ENCODE data around the gene CYTL1. TPM values are rescaled to one million over a fixed set of nuclear protein-coding genes. Genes with fewer than 3 reads are reported as not detected.

The CYTL1 gene
- total RNA-seq, 4 donors from 2014 or later, result 0.79 to 1.8 TPM; not detected in 2

DNA sequence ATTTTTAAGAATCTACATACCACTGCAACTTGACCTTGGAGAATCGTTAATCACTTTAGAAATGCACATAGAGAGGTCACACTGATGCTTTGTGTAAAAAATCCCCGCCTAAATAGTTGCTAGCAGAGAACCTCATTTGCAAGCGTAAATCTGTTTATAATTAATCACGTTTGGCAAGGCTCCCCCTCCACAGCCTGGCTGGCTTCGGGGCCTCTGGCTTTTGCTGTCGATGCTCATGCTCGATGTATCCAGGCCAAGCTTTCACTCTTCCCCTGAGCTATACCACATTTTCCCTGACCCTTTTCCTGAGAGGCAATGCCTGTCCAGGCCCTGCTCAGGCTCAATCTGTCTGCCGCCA lies 23.4 kb downstream of the CYTL1 start:
- Histone ChIP-seq H3K27ac (no peak overlapping the region), H3K4me3 (no peak overlapping the region), H3K9me3 (no peaks in the 10 kb centered on the region), H3K4me1 (peaks cover 5 to 14% (median 9%) of the 10 kb centered on the region in 4 donors), H3K36me3 (no peaks in the 10 kb centered on the region), H3K27me3 (no peaks in the 10 kb centered on the region)
- 13 to 43% methylated on average over 3 to 8 of the region's 8 CpGs for WGBS, 2 donors (ENCODE audit: low coverage in 1 of 2)
- DNase-seq, result no peak
- TF ChIP-seq POLR2A (IDR thresholded peaks at IDR 0.05) (no peak), EP300 (IDR thresholded peaks at IDR 0.05; ENCODE audit: low read depth) (no peak), POLR2AphosphoS5 (IDR thresholded peaks at IDR 0.05) (no peak), CTCF (IDR thresholded peaks at IDR 0.05) (no peak)
- in situ Hi-C loops (cut with MboI; ENCODE audit: low pct_ligation_motif_present in 1 of 4, low pct_unique_long_range_greater_than_20kb in 1 of 4, low sequenced_read_pairs in 3 of 4) (loop anchor here in 1 of 4 donors (25.0 kb wide), 1 partner anchor 816 kb away; no protein-coding TSS in a partner anchor), intact Hi-C loops (cut with DNase I; ENCODE audit: low total_unique reads) (loop anchor here (10.0 kb wide), 1 partner anchor 149 kb away; no protein-coding TSS in a partner anchor)

DNA sequence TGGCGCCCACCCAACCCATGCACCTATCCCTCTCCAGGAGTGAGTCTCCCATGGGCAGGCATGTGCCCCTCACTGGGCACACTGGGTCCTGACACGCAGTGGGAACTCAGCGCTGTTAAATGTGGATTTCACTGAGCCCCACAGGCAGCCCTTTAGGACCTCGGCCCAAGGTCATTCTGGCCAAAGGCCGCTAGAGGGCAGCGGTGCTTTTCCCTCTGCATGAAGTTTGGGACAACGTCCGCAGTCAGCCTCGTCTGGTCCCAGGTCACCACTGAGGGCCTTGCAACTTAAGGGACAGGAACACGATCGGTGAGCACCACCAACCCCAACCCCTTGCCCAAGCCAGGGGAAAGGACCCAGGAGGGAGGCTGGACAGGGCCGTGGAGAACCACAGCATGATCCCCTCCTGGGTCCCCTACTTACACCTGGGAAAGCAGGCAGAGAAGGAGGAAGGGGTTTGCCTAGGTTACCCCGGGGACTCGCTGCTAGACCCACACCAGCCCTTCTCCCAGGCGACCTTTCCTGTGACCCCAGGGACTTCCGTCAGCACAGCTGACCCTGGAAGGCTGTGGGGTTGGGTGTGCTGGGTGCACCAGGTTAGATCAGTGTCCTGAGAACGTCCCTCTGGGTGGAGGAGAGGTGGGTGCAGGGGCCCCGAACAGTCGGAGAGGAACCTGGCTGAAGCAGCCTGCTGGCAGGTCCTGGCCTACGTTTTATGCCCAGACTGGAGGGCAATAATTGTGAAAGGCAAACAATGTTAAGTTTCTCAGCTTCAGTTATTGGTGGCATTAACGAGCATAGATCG lies 24.0 kb downstream of the CYTL1 start:
- in situ Hi-C loops (cut with MboI; ENCODE audit: low pct_ligation_motif_present in 1 of 4, low pct_unique_long_range_greater_than_20kb in 1 of 4, low sequenced_read_pairs in 3 of 4) (loop anchor here in 1 of 4 donors (25.0 kb wide), 1 partner anchor 817 kb away; no protein-coding TSS in a partner anchor), intact Hi-C loops (cut with DNase I; ENCODE audit: low total_unique reads) (loop anchor here (10.0 kb wide), 1 partner anchor 149 kb away; no protein-coding TSS in a partner anchor)
- H3K27me3 ChIP-seq, result no peaks in the 10 kb centered on the region
- no peaks in the 10 kb centered on the region for H3K9me3 ChIP-seq
- H3K4me3 ChIP-seq, result no peak overlapping the region
- TF ChIP-seq EP300 (IDR thresholded peaks at IDR 0.05; ENCODE audit: low read depth) (no peak), CTCF (IDR thresholded peaks at IDR 0.05) (peak; percentile 75 to 88 (median 82)), POLR2AphosphoS5 (IDR thresholded peaks at IDR 0.05) (no peak), POLR2A (IDR thresholded peaks at IDR 0.05) (no peak)
- peaks cover 5 to 14% (median 9%) of the 10 kb centered on the region in 4 donors for H3K4me1 ChIP-seq
- WGBS, 2 donors (ENCODE audit: low coverage in 1 of 2), result 28 to 37% methylated on average over 6 to 21 of the region's 22 CpGs
- no peaks in the 10 kb centered on the region for H3K36me3 ChIP-seq
- DNase-seq, result peak; percentile 66
- no peak overlapping the region for H3K27ac ChIP-seq

DNA sequence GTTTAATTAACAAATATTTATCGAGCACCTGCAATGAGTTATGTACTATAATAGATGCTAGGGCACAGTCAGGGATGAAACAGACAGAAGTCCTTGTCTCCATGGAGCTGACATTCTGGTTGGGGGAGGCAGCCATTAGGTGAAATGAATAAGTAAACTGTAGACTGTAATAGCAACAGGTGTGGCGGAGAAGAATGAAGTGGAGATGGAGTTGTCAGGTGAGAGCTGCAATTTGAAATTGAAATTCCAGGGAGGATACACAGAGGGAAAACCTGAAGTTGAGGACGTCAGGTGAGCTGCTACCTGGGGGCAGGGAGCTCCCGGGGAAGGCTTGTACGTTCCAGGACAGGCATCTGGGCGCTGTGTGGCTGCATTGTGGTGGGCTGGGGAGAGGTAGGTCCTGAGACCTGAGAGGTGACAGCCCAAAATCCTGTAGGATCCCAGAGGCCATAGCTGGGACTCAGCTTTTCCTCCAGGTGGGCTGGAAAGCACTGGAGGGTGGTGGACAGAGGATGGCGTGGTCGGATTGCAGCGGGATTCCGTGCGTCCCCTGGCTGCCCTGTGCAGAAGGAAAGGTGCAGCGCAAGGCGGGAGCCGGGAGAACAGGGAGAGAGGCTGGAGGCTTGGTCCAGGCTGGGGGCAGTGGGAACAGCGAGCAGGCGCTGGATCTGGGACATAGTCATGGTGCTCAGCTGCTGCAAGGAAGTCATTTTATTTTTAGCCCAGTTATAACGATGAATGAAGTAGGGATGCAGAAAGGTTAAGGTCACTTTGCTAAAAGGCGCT lies 24.8 kb downstream of the CYTL1 start:
- Histone ChIP-seq H3K27ac (no peak overlapping the region), H3K4me1 (peaks cover 5 to 14% (median 9%) of the 10 kb centered on the region in 4 donors), H3K36me3 (no peaks in the 10 kb centered on the region), H3K27me3 (no peaks in the 10 kb centered on the region), H3K9me3 (no peaks in the 10 kb centered on the region), H3K4me3 (no peak overlapping the region)
- WGBS, 2 donors (ENCODE audit: low coverage in 1 of 2), result 55 to 72% methylated on average over 7 to 18 of the region's 18 CpGs
- TF ChIP-seq EP300 (IDR thresholded peaks at IDR 0.05; ENCODE audit: low read depth) (no peak), CTCF (IDR thresholded peaks at IDR 0.05) (no peak), POLR2AphosphoS5 (IDR thresholded peaks at IDR 0.05) (no peak), POLR2A (IDR thresholded peaks at IDR 0.05) (no peak)
- in situ Hi-C loops (cut with MboI; ENCODE audit: low pct_ligation_motif_present in 1 of 4, low pct_unique_long_range_greater_than_20kb in 1 of 4, low sequenced_read_pairs in 3 of 4), result loop anchor here in 1 of 4 donors (25.0 kb wide), 1 partner anchor 818 kb away; no protein-coding TSS in a partner anchor
- DNase-seq, result no peak
- intact Hi-C loops (cut with DNase I; ENCODE audit: low total_unique reads), result loop anchor here (10.0 kb wide), 1 partner anchor 150 kb away; no protein-coding TSS in a partner anchor

GRCh38 chr4:4992833-4993232 lies 26.4 kb downstream of the CYTL1 start:
- intact Hi-C loops (cut with DNase I; ENCODE audit: low total_unique reads) (loop anchor here (10.0 kb wide), 1 partner anchor 152 kb away; no protein-coding TSS in a partner anchor), in situ Hi-C loops (cut with MboI; ENCODE audit: low pct_ligation_motif_present in 1 of 4, low pct_unique_long_range_greater_than_20kb in 1 of 4, low sequenced_read_pairs in 3 of 4) (loop anchor here in 1 of 4 donors (25.0 kb wide), 1 partner anchor 819 kb away; no protein-coding TSS in a partner anchor)
- TF ChIP-seq POLR2A (IDR thresholded peaks at IDR 0.05) (no peak), CTCF (IDR thresholded peaks at IDR 0.05) (no peak), POLR2AphosphoS5 (IDR thresholded peaks at IDR 0.05) (no peak), EP300 (IDR thresholded peaks at IDR 0.05; ENCODE audit: low read depth) (no peak)
- no peak for DNase-seq
- H3K36me3 ChIP-seq, result no peaks in the 10 kb centered on the region
- no peak overlapping the region for H3K27ac ChIP-seq
- no peaks in the 10 kb centered on the region for H3K9me3 ChIP-seq
- 93 to 95% methylated on average over 3 to 5 of the region's 5 CpGs for WGBS, 2 donors (ENCODE audit: low coverage in 1 of 2)
- no peak overlapping the region for H3K4me3 ChIP-seq
- peaks cover 5 to 14% (median 9%) of the 10 kb centered on the region in 4 donors for H3K4me1 ChIP-seq
- no peaks in the 10 kb centered on the region for H3K27me3 ChIP-seq
